Keratinocyte (primary cell): ENCODE data around the gene NEDD8.

Experiments used
- CTCF ChIP-seq, 3 experiments: IDR thresholded peaks in 1 of 3; conservative IDR thresholded peaks in 1 of 3; optimal IDR thresholded peaks in 1 of 3; 2 replicates in 2 of 3; 3 replicates in 1 of 3; pipeline versions ENCODE3 to v1.5.1; 2011; ENCODE audit warnings: low read length in 3 of 3, mild to moderate bottlenecking in 3 of 3, moderate library complexity in 2 of 3, control low read depth in 1 of 3, inconsistent platforms in 1 of 3; ENCODE audit not compliant: insufficient read depth in 2 of 3; ENCODE audit errors: extremely low read depth in 1 of 3
- EZH2 ChIP-seq: IDR thresholded peaks from one replicate; pipeline ENCODE4 v1.6.1; 2012; ENCODE audit warnings: inconsistent platforms, mild to moderate bottlenecking, low read length, moderate library complexity

- TF ChIP-seq CTCF (optimal IDR thresholded peaks at IDR 0.05 in 1 of 3, IDR thresholded peaks at IDR 0.05 in 1 of 3, conservative IDR thresholded peaks at IDR 0.05 in 1 of 3; ENCODE audit: extremely low read depth in 1 of 3, insufficient read depth in 2 of 3, low read length in 3 of 3) (no peak), EZH2 (no peak)
Observed at GRCh38 chr14:24250354-24250753, 18.2 kb upstream of the NEDD8 start.
